ENCODE data around the gene PCNX1.
"Not testable (repeated sequence)": the region's sequence is repeated elsewhere in the genome, so short reads cannot be mapped to it uniquely, and the experiment has no call there.

Gene PCNX1

GRCh38 chr14:71050227-71050823 is 143.1 kb downstream of the PCNX1 start:
- Mint-ChIP-seq H3K4me1 (ENCODE audit: low read depth) (peaks cover 7% of the 10 kb centered on the region), H3K27me3 (no peaks in the 10 kb centered on the region), H3K9me3 (no peaks in the 10 kb centered on the region), H3K4me3 (no peak overlapping the region), H3K27ac (no peak overlapping the region), H3K36me3 (ENCODE audit: low read depth) (peaks cover 14% of the 10 kb centered on the region)
- intact Hi-C loops (cut with micrococcal nuclease), result no loop called here

- no peak overlapping the region for H3K4me3 Mint-ChIP-seq
- peaks cover 47% of the 10 kb centered on the region for H3K36me3 Mint-ChIP-seq (ENCODE audit: low read depth)
- no peaks in the 10 kb centered on the region for H3K9me3 Mint-ChIP-seq
- intact Hi-C loops (cut with micrococcal nuclease), result no loop called here
- no peaks in the 10 kb centered on the region for H3K4me1 Mint-ChIP-seq (ENCODE audit: low read depth)
- H3K27ac Mint-ChIP-seq, result no peak overlapping the region
- no peaks in the 10 kb centered on the region for H3K27me3 Mint-ChIP-seq
These were observed 147.4 kb downstream of the PCNX1 start for GRCh38 chr14:71054706-71055105.

- Mint-ChIP-seq H3K27ac (no peak overlapping the region), H3K27me3 (no peaks in the 10 kb centered on the region), H3K9me3 (no peaks in the 10 kb centered on the region), H3K4me3 (no peak overlapping the region), H3K4me1 (ENCODE audit: low read depth) (no peaks in the 10 kb centered on the region), H3K36me3 (ENCODE audit: low read depth) (peaks cover 61% of the 10 kb centered on the region)
- intact Hi-C loops (cut with micrococcal nuclease), result no loop called here
These were observed 148.9 kb downstream of the PCNX1 start for GRCh38 chr14:71056168-71056567.

GRCh38 chr14:71060274-71060673 is 153.0 kb downstream of the PCNX1 start:
- no peak overlapping the region for H3K27ac Mint-ChIP-seq
- peaks cover 78% of the 10 kb centered on the region for H3K36me3 Mint-ChIP-seq (ENCODE audit: low read depth)
- intact Hi-C loops (cut with micrococcal nuclease), result no loop called here
- H3K4me1 Mint-ChIP-seq (ENCODE audit: low read depth), result no peaks in the 10 kb centered on the region
- no peaks in the 10 kb centered on the region for H3K27me3 Mint-ChIP-seq
- H3K9me3 Mint-ChIP-seq, result peaks cover 3% of the 10 kb centered on the region
- H3K4me3 Mint-ChIP-seq, result no peak overlapping the region

- intact Hi-C loops (cut with micrococcal nuclease), result no loop called here
- Mint-ChIP-seq H3K4me1 (ENCODE audit: low read depth) (no peaks in the 10 kb centered on the region), H3K4me3 (no peak overlapping the region), H3K27ac (no peak overlapping the region), H3K36me3 (ENCODE audit: low read depth) (peaks cover 85% of the 10 kb centered on the region), H3K9me3 (peaks cover 9% of the 10 kb centered on the region), H3K27me3 (no peaks in the 10 kb centered on the region)
These were observed 153.7 kb downstream of the PCNX1 start for GRCh38 chr14:71060825-71061455.

- Mint-ChIP-seq H3K4me1 (ENCODE audit: low read depth) (no peaks in the 10 kb centered on the region), H3K36me3 (ENCODE audit: low read depth) (peaks cover 90% of the 10 kb centered on the region), H3K27ac (no peak overlapping the region), H3K4me3 (no peak overlapping the region), H3K9me3 (peaks cover 9% of the 10 kb centered on the region), H3K27me3 (no peaks in the 10 kb centered on the region)
- intact Hi-C loops (cut with micrococcal nuclease), result no loop called here
These were observed 154.2 kb downstream of the PCNX1 start for GRCh38 chr14:71061458-71061857.

GRCh38 chr14:71062581-71063303 is 155.5 kb downstream of the PCNX1 start:
- peaks cover 9% of the 10 kb centered on the region for H3K9me3 Mint-ChIP-seq
- H3K27ac Mint-ChIP-seq, result no peak overlapping the region
- H3K4me3 Mint-ChIP-seq, result no peak overlapping the region
- peaks cover 90% of the 10 kb centered on the region for H3K36me3 Mint-ChIP-seq (ENCODE audit: low read depth)
- no peaks in the 10 kb centered on the region for H3K4me1 Mint-ChIP-seq (ENCODE audit: low read depth)
- intact Hi-C loops (cut with micrococcal nuclease), result no loop called here
- H3K27me3 Mint-ChIP-seq, result no peaks in the 10 kb centered on the region

GRCh38 chr14:71063351-71063750 is 156.1 kb downstream of the PCNX1 start:
- no peaks in the 10 kb centered on the region for H3K4me1 Mint-ChIP-seq (ENCODE audit: low read depth)

GRCh38 chr14:71064747-71065146 is 157.5 kb downstream of the PCNX1 start:
- peaks cover 72% of the 10 kb centered on the region for H3K36me3 Mint-ChIP-seq (ENCODE audit: low read depth)
- H3K27ac Mint-ChIP-seq; H3K27me3 Mint-ChIP-seq; H3K4me3 Mint-ChIP-seq; H3K9me3 Mint-ChIP-seq; H3K4me1 Mint-ChIP-seq (ENCODE audit: low read depth); intact Hi-C loops (cut with micrococcal nuclease): not testable (repeated sequence)

More at GRCh38 chr14:71063351-71063750, 156.1 kb downstream of the PCNX1 start:
- H3K27ac Mint-ChIP-seq, result no peak overlapping the region
- no peak overlapping the region for H3K4me3 Mint-ChIP-seq
- intact Hi-C loops (cut with micrococcal nuclease), result no loop called here
- no peaks in the 10 kb centered on the region for H3K27me3 Mint-ChIP-seq
- H3K9me3 Mint-ChIP-seq, result peaks cover 9% of the 10 kb centered on the region
- peaks cover 85% of the 10 kb centered on the region for H3K36me3 Mint-ChIP-seq (ENCODE audit: low read depth)

- Mint-ChIP-seq H3K36me3 (ENCODE audit: low read depth) (peaks cover 73% of the 10 kb centered on the region), H3K27ac (no peak overlapping the region), H3K4me3 (no peak overlapping the region), H3K27me3 (no peaks in the 10 kb centered on the region), H3K4me1 (ENCODE audit: low read depth) (no peaks in the 10 kb centered on the region), H3K9me3 (peaks cover 7% of the 10 kb centered on the region)
- intact Hi-C loops (cut with micrococcal nuclease), result no loop called here
These were observed 162.9 kb downstream of the PCNX1 start for GRCh38 chr14:71070169-71070568.

- no peaks in the 10 kb centered on the region for H3K4me1 Mint-ChIP-seq (ENCODE audit: low read depth)
These were observed 163.8 kb downstream of the PCNX1 start for GRCh38 chr14:71071042-71071441.

GRCh38 chr14:71076462-71077092 is 169.3 kb downstream of the PCNX1 start:
- intact Hi-C loops (cut with micrococcal nuclease), result no loop called here
- Mint-ChIP-seq H3K27me3 (no peaks in the 10 kb centered on the region), H3K4me1 (ENCODE audit: low read depth) (no peaks in the 10 kb centered on the region), H3K4me3 (no peak overlapping the region), H3K27ac (no peak overlapping the region), H3K9me3 (peaks cover 25% of the 10 kb centered on the region), H3K36me3 (ENCODE audit: low read depth) (peaks cover 80% of the 10 kb centered on the region)

More at GRCh38 chr14:71071042-71071441, 163.8 kb downstream of the PCNX1 start:
- Mint-ChIP-seq H3K9me3 (no peaks in the 10 kb centered on the region), H3K27me3 (no peaks in the 10 kb centered on the region), H3K4me3 (no peak overlapping the region), H3K27ac (no peak overlapping the region), H3K36me3 (ENCODE audit: low read depth) (peaks cover 71% of the 10 kb centered on the region)
- intact Hi-C loops (cut with micrococcal nuclease), result no loop called here

- H3K27ac Mint-ChIP-seq, result no peak overlapping the region
- no peaks in the 10 kb centered on the region for H3K27me3 Mint-ChIP-seq
- no peak overlapping the region for H3K4me3 Mint-ChIP-seq
- H3K4me1 Mint-ChIP-seq (ENCODE audit: low read depth), result no peaks in the 10 kb centered on the region
- peaks cover 86% of the 10 kb centered on the region for H3K36me3 Mint-ChIP-seq (ENCODE audit: low read depth)
- intact Hi-C loops (cut with micrococcal nuclease), result no loop called here
- peaks cover 25% of the 10 kb centered on the region for H3K9me3 Mint-ChIP-seq
These were observed 171.2 kb downstream of the PCNX1 start for GRCh38 chr14:71078500-71078899.

- Mint-ChIP-seq H3K27me3 (no peaks in the 10 kb centered on the region), H3K36me3 (ENCODE audit: low read depth) (peaks cover 82% of the 10 kb centered on the region), H3K27ac (no peak overlapping the region), H3K4me1 (ENCODE audit: low read depth) (no peaks in the 10 kb centered on the region), H3K4me3 (no peak overlapping the region), H3K9me3 (no peaks in the 10 kb centered on the region)
- intact Hi-C loops (cut with micrococcal nuclease), result no loop called here
These were observed 179.3 kb downstream of the PCNX1 start for GRCh38 chr14:71086567-71086966.
